NCI-H748 (cell line): ENCODE data around the gene SEMA3F.

Experiments used
- DNase-seq: peaks from one replicate; lab custom pipeline; 2025; ENCODE audit not compliant: unreplicated experiment; lab: John Stamatoyannopoulos, UW

SEMA3F gene

GRCh38 chr3:50155491-50155878, 361 bp downstream of the SEMA3F start:
- no peak for DNase-seq

- DNase-seq = no peak
These were observed 767 bp downstream of the SEMA3F start for GRCh38 chr3:50155891-50156290.

- DNase-seq = no peak
These were observed 1.7 kb downstream of the SEMA3F start for GRCh38 chr3:50156549-50157493.

- no peak for DNase-seq
These were observed 2.9 kb downstream of the SEMA3F start for GRCh38 chr3:50157827-50158529.

GRCh38 chr3:50158530-50159146, 3.5 kb downstream of the SEMA3F start:
- no peak for DNase-seq

- no peak for DNase-seq
These were observed 5.4 kb downstream of the SEMA3F start for GRCh38 chr3:50160561-50160983.

- DNase-seq = no peak
These were observed 6.2 kb downstream of the SEMA3F start for GRCh38 chr3:50161320-50161719.

- DNase-seq = no peak
These were observed 7.1 kb downstream of the SEMA3F start for GRCh38 chr3:50162034-50162883.

GRCh38 chr3:50163572-50164455, 8.7 kb downstream of the SEMA3F start:
- no peak for DNase-seq

GRCh38 chr3:50164481-50164880, 9.4 kb downstream of the SEMA3F start:
- DNase-seq = no peak

- DNase-seq = no peak
These were observed 10.1 kb downstream of the SEMA3F start for GRCh38 chr3:50164984-50165909.

- DNase-seq = no peak
These were observed 10.9 kb downstream of the SEMA3F start for GRCh38 chr3:50165910-50166538.

- DNase-seq = no peak
These were observed 11.5 kb downstream of the SEMA3F start for GRCh38 chr3:50166620-50167019.

- no peak for DNase-seq
These were observed 12.1 kb downstream of the SEMA3F start for GRCh38 chr3:50167069-50167840.

GRCh38 chr3:50167841-50168209, 12.7 kb downstream of the SEMA3F start:
- no peak for DNase-seq

- no peak for DNase-seq
These were observed 13.3 kb downstream of the SEMA3F start for GRCh38 chr3:50168388-50168787.

- no peak for DNase-seq
These were observed 13.7 kb downstream of the SEMA3F start for GRCh38 chr3:50168791-50169190.
